Breast epithelium (tissue), 3 donors: Measurements from ENCODE around the gene CHIT1.

Source experiments
- POLR2A ChIP-seq: fragments of 450-650 bp; IDR thresholded peaks from one replicate; pipeline ENCODE4 v1.6.1; 2016; ENCODE audit warnings: antibody characterized with exemption, mild to moderate bottlenecking, moderate library complexity
- TF ChIP-seq, protein P1 (sequence below), 3 donors: fragments of 450-650 bp; IDR thresholded peaks; one replicate each; pipeline ENCODE4 v1.5.1; 2016 to 2017; ENCODE audit warnings: antibody characterized with exemption in 3 of 3, mild to moderate bottlenecking in 3 of 3, moderate library complexity in 3 of 3

DNA sequence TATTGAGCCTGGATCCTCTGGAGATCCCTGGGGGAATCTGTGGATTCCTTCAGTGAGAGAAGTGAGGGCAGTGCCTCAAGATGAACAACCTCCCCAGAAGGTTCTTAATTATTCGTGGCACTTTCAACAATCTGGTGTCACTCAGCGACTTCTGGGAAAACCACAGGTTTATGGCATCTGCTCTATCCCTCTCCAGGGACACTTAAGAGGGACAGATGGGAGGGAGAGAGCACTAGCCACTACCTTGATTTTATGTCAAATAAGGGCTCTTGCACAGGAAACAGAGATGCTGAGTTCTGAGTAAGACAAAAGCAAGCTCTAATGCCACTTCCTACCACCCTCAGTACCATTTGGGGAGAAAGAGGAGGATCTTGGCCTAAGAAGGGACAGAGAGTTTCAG is 21.7 kb downstream of the CHIT1 start:
- TF ChIP-seq, protein P1, sequence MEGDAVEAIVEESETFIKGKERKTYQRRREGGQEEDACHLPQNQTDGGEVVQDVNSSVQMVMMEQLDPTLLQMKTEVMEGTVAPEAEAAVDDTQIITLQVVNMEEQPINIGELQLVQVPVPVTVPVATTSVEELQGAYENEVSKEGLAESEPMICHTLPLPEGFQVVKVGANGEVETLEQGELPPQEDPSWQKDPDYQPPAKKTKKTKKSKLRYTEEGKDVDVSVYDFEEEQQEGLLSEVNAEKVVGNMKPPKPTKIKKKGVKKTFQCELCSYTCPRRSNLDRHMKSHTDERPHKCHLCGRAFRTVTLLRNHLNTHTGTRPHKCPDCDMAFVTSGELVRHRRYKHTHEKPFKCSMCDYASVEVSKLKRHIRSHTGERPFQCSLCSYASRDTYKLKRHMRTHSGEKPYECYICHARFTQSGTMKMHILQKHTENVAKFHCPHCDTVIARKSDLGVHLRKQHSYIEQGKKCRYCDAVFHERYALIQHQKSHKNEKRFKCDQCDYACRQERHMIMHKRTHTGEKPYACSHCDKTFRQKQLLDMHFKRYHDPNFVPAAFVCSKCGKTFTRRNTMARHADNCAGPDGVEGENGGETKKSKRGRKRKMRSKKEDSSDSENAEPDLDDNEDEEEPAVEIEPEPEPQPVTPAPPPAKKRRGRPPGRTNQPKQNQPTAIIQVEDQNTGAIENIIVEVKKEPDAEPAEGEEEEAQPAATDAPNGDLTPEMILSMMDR (IDR thresholded peaks at IDR 0.05): no peak
- TF ChIP-seq POLR2A: no peak
